Measurements from ENCODE around the gene WFIKKN1.

GRCh38 chr16:590188-590814, 40.5 kb upstream of the WFIKKN1 start:
- TF ChIP-seq POLR2A (IDR thresholded peaks at IDR 0.05) = peak; percentile 53 to 87
- peak in 3 of 6 experiments; percentile 20 to 25 (median 21) for TF ChIP-seq CTCF (IDR thresholded peaks at IDR 0.05)
